Tibial artery (tissue), 4 donors: ENCODE results near the gene GALNT10.

Experiments used
- DNase-seq, 2 donors: peaks; one replicate each; pipeline ENCODE4 v3.0.0-alpha.2; 2019
- H3K27ac ChIP-seq, 2 donors: fragments of 200-600 bp; sonication (generic) in 1 of 2; 1 replicate in 1 of 2; 2 replicates in 1 of 2; pipeline ENCODE4 v1.5.1; 2018 to 2019; ENCODE audit warnings: mild to moderate bottlenecking in 1 of 2
- H3K27me3 ChIP-seq, 2 donors: fragments of 200-600 bp; sonication (generic) in 1 of 2; one replicate each; pipeline versions ENCODE4 v1.5.1 to v1.6.0; 2016 to 2019
- H3K36me3 ChIP-seq, 3 donors: fragments of 200-600 bp; sonication (generic) in 2 of 3; one replicate each; pipeline ENCODE4 v1.5.1; 2016 to 2019; ENCODE audit warnings: mild to moderate bottlenecking in 2 of 3
- H3K4me1 ChIP-seq, 4 donors: fragments of 200-600 bp; sonication (generic) in 2 of 4; 1 replicate in 3 of 4; 2 replicates in 1 of 4; pipeline ENCODE4 v1.5.1; 2016 to 2019
- H3K4me3 ChIP-seq, 2 donors: fragments of 200-600 bp; sonication (generic) in 1 of 2; 1 replicate in 1 of 2; 2 replicates in 1 of 2; pipeline ENCODE4 v1.5.1; 2018 to 2019; ENCODE audit warnings: mild to moderate bottlenecking in 2 of 2
- H3K9me3 ChIP-seq, 3 donors: fragments of 200-600 bp; sonication (generic) in 1 of 3; one replicate each; pipeline ENCODE4 v1.5.1; 2016 to 2019
- intact Hi-C: fragments of 100-400 bp; cut with DNase I; formaldehyde crosslinking; loops from one replicate; pipeline ENCODE4 v1.15.0; 2023; ENCODE audit warnings: low total_unique reads
- TF ChIP-seq, protein P1 (sequence below), 2 experiments: fragments of 200-600 bp in 1 of 2; fragments of 450-650 bp in 1 of 2; IDR thresholded peaks; one replicate each; pipeline ENCODE4 v1.5.1; 2017 to 2019; ENCODE audit warnings: antibody characterized with exemption in 2 of 2, mild to moderate bottlenecking in 1 of 2, moderate library complexity in 1 of 2

Gene GALNT10

DNA sequence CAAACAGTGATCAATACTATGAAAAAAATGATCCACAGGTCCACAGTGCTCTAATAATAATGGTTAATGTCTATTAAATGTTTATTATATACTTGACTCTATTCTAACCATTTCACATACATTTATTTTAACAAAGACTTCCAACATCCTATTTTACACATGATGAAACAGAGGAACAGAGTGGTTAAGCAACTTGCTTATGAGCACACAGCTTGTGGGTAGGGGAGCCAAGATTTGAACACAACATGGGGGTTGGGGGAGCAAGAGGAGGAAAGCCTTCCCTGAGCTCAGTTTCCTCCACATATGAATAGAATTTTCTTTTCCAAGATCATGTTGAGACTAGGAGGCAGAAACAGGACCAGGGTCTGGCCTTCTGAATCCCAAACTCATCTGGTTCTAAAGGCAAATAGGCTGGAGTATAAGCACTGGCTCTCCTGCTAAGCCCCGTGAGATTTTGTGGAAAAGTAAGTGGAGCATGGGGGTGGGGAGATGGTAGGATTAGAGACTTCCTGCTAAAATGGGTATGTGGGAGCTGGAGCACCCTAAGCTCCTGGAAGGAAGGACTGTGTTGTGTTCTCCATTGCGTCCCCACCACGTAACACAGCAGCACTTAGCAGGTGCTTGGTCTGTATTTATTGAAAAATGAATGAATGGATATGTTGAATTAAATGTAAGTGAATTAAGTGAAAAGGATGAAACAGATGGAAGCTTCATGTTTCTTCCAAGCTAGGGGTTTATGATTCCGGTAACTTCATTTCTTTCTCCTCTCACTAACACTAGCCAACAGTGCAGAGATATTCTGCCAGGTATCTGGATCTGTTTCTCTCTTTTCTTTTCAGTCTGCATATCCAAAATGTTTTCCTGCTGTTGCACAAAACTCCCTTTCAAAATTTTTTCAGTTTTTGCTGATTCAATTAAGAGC is 26.9 kb upstream of the GALNT10 start:
- intact Hi-C loops: no loop called here
- Histone ChIP-seq H3K4me3 (no peak overlapping the region), H3K4me1 (peaks cover 0 to 3% (median 0%) of the 10 kb centered on the region in 4 donors), H3K36me3 (no peaks in the 10 kb centered on the region), H3K27ac (no peak overlapping the region), H3K27me3 (peaks cover 0 to 9% of the 10 kb centered on the region in 2 donors), H3K9me3 (no peaks in the 10 kb centered on the region)
- no peak for DNase-seq
- TF ChIP-seq, protein P1, sequence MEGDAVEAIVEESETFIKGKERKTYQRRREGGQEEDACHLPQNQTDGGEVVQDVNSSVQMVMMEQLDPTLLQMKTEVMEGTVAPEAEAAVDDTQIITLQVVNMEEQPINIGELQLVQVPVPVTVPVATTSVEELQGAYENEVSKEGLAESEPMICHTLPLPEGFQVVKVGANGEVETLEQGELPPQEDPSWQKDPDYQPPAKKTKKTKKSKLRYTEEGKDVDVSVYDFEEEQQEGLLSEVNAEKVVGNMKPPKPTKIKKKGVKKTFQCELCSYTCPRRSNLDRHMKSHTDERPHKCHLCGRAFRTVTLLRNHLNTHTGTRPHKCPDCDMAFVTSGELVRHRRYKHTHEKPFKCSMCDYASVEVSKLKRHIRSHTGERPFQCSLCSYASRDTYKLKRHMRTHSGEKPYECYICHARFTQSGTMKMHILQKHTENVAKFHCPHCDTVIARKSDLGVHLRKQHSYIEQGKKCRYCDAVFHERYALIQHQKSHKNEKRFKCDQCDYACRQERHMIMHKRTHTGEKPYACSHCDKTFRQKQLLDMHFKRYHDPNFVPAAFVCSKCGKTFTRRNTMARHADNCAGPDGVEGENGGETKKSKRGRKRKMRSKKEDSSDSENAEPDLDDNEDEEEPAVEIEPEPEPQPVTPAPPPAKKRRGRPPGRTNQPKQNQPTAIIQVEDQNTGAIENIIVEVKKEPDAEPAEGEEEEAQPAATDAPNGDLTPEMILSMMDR (IDR thresholded peaks at IDR 0.05): no peak

DNA sequence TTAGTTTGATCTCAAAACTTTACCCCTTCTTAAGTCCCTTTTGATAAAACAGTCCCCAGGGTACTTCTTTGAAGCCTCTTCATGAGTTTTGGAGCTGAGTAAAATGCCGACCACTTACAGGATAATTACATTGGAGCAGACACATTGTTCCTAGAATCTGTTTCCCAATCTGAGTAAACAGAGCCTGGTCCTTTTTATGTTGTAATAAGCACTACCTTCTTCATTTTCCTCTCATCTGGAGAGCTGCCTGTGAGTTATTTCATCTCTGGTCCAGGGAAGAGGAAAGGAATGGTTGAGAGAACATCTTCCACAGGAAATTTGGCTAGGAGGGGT is 26.3 kb upstream of the GALNT10 start:
- intact Hi-C loops: no loop called here
- Histone ChIP-seq H3K27ac (no peak overlapping the region), H3K36me3 (no peaks in the 10 kb centered on the region), H3K9me3 (no peaks in the 10 kb centered on the region), H3K4me3 (no peak overlapping the region), H3K27me3 (peaks cover 0 to 9% of the 10 kb centered on the region in 2 donors), H3K4me1 (peaks cover 0 to 3% (median 0%) of the 10 kb centered on the region in 4 donors)
- no peak for DNase-seq
- TF ChIP-seq, protein P1 (IDR thresholded peaks at IDR 0.05): no peak

DNA sequence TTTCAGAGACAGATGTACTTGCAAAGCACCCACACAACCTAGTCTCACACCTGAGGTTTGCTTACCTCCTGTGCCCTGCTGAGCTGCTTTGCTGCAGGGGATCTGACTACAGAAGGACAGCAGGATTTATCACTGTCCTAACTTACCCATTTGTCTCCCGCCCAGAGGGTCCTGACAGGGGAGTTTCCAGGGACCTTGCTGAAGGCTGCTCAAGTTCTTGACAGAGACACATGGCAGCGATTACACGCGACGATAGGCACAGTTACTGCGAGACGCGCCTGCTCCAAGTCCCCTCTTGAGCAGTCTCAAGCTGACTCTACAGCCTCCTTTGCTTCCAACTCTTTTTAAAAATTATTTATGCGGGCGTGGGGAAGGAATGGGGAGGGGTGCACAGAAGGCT is 24.6 kb upstream of the GALNT10 start:
- TF ChIP-seq, protein P1 (IDR thresholded peaks at IDR 0.05): no peak
- Histone ChIP-seq H3K27me3 (peaks cover 0 to 9% of the 10 kb centered on the region in 2 donors), H3K36me3 (no peaks in the 10 kb centered on the region), H3K4me3 (no peak overlapping the region), H3K4me1 (peaks cover 0 to 3% (median 0%) of the 10 kb centered on the region in 4 donors), H3K27ac (no peak overlapping the region), H3K9me3 (no peaks in the 10 kb centered on the region)
- intact Hi-C loops: no loop called here
- DNase-seq: no peak

DNA sequence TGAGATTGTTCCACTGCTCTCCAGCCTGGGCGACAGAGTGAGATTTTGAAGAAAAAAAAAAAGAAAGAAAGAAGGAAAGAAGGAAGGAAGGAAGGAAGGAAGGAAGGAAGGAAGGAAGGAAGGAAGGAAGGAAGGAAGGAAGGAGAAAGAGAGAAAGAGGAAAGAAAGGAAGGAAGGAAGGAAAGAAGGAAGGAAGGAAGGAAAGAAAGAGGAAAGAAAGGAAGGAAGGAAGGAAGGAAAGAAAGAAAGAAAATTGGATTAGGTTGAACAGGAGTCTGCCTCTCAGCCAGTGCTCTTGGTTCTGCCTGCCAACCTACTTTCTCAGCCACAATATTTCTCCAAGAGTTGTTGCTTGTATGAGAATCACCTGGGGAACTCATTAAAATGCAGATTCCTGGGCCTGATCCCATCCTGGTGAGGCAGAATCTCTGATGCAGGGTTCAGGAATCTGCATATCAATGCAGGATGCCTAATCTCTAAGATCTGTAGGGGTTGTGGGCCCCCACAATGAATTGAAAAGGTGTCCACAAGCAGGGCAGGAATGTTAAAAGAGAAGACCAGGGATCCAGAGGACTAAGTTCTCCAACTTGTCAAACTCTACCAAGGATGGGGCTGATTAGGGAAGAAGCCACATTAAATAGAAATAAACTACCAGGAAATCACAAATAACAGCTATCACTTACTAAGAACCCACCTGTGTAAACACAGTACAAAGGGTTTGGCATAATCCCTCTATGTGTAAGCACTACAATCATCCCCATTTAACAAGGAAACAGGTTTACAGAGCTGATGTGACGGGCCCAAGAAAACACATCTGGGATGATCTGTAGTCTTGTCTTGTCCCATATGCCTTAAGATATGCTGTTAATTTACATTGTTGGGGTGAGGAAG is 23.4 kb upstream of the GALNT10 start:
- H3K4me3 ChIP-seq: no peak overlapping the region
- H3K36me3 ChIP-seq: no peaks in the 10 kb centered on the region
- TF ChIP-seq, protein P1 (IDR thresholded peaks at IDR 0.05): no peak
- H3K27ac ChIP-seq: no peak overlapping the region
- intact Hi-C loops: no loop called here
- no peak for DNase-seq
- no peaks in the 10 kb centered on the region for H3K9me3 ChIP-seq
- H3K27me3 ChIP-seq: peaks cover 0 to 9% of the 10 kb centered on the region in 2 donors
- H3K4me1 ChIP-seq: peaks cover 0 to 3% (median 0%) of the 10 kb centered on the region in 4 donors

DNA sequence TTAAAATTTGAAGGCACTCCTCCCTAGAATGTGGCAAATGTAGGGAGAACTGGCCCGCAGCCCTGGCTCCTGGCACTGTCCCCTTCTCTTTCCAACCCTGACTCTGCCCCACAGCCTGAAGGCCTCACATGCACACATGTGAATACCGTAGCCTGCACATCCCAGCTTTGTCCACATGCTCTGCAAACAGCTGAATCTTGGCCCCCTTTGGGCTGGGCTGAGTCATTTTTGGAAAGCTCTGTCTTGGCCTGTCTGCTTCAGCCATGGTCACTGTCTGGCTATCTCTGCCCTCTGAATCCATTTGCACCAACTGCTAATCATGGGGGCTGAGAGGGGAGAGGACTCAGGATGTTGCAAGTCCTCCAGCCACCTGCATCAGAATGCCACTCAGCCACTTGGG is 22.1 kb upstream of the GALNT10 start:
- Histone ChIP-seq H3K4me1 (no peaks in the 10 kb centered on the region), H3K27me3 (peaks cover 0 to 9% of the 10 kb centered on the region in 2 donors), H3K4me3 (no peak overlapping the region), H3K27ac (no peak overlapping the region), H3K9me3 (no peaks in the 10 kb centered on the region), H3K36me3 (no peaks in the 10 kb centered on the region)
- intact Hi-C loops: no loop called here
- TF ChIP-seq, protein P1 (IDR thresholded peaks at IDR 0.05): no peak
- no peak for DNase-seq
